ENCODE data around the gene FER. TPM values are rescaled to one million over a fixed set of nuclear protein-coding genes. Genes with fewer than 3 reads are reported as not detected.

The FER gene
- total and polyA plus RNA-seq, 2 of the 13 experiments (the other 11 are each of a cell fraction or from before 2014, with no cell fraction given): 7.9 to 29.0 TPM

DNA sequence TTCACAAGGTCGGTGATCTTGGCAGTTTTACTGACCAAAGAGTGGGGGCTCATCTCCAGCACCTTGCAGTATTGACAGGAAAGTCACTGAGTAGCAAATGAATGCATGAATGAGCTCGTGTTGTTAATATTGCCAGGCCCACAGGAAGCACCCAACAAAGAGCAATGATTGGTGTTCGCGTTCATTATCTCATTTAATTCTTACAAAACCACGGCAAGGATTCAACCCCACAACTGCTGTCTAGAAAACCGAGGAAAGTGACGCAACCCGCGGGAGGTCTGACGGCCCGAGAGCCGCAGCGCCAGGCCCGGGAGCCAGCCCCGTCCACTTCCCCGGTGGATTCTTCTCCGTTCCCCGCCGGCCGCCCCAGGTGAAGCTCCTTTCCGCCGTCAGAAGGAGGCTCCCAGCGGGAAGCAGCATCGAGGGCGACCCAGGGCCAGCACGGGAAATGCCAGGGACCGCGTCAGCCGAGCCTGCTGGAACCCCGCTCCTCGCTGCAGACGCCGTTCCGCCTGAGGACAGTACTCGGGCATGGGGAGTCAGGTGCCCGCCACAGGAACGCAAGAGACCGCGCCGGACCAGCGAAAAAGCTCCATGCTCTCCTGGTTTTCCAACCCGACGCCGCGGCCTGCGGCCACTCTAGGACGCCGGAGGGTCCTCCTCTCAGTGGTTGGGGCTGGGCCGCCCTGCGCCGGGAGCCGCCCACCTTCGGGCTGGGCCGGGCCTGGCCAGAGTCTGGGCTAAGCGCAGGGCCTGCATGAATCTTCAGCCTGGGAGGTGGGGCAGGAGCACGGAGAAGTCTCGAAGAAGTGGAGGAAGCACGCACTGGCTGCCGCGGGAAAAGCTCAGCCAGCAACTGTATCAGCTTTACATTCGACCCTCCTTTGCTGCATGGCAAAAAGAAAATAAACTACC is 19.8 kb upstream of the FER start (continued):
- TF ChIP-seq, protein P1, sequence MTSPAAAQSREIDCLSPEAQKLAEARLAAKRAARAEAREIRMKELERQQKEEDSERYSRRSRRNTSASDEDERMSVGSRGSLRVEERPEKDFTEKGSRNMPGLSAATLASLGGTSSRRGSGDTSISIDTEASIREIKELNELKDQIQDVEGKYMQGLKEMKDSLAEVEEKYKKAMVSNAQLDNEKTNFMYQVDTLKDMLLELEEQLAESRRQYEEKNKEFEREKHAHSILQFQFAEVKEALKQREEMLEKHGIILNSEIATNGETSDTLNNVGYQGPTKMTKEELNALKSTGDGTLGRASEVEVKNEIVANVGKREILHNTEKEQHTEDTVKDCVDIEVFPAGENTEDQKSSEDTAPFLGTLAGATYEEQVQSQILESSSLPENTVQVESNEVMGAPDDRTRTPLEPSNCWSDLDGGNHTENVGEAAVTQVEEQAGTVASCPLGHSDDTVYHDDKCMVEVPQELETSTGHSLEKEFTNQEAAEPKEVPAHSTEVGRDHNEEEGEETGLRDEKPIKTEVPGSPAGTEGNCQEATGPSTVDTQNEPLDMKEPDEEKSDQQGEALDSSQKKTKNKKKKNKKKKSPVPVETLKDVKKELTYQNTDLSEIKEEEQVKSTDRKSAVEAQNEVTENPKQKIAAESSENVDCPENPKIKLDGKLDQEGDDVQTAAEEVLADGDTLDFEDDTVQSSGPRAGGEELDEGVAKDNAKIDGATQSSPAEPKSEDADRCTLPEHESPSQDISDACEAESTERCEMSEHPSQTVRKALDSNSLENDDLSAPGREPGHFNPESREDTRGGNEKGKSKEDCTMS (CRISPR knock-in tag; conservative IDR thresholded peaks at IDR 0.05): no peak
- TF ChIP-seq, protein P2, sequence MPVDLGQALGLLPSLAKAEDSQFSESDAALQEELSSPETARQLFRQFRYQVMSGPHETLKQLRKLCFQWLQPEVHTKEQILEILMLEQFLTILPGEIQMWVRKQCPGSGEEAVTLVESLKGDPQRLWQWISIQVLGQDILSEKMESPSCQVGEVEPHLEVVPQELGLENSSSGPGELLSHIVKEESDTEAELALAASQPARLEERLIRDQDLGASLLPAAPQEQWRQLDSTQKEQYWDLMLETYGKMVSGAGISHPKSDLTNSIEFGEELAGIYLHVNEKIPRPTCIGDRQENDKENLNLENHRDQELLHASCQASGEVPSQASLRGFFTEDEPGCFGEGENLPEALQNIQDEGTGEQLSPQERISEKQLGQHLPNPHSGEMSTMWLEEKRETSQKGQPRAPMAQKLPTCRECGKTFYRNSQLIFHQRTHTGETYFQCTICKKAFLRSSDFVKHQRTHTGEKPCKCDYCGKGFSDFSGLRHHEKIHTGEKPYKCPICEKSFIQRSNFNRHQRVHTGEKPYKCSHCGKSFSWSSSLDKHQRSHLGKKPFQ (CRISPR knock-in tag; IDR thresholded peaks at IDR 0.05; ENCODE audit: insufficient replicate concordance): peak; percentile 66
- no peak for TF ChIP-seq ZNF326 (CRISPR knock-in tag; IDR thresholded peaks at IDR 0.05; ENCODE audit: borderline replicate concordance)
- TF ChIP-seq SOX5 (CRISPR knock-in tag; IDR thresholded peaks at IDR 0.05; ENCODE audit: borderline replicate concordance): peak; percentile 8; the same call in 1 of the 2 replicates
- no peak for TF ChIP-seq MAZ (IDR thresholded peaks at IDR 0.05; ENCODE audit: borderline replicate concordance, low read depth, low read length)
- TF ChIP-seq MAZ (CRISPR knock-in tag; IDR thresholded peaks at IDR 0.05; ENCODE audit: low read depth): peak; percentile 75
- TF ChIP-seq, protein P3, sequence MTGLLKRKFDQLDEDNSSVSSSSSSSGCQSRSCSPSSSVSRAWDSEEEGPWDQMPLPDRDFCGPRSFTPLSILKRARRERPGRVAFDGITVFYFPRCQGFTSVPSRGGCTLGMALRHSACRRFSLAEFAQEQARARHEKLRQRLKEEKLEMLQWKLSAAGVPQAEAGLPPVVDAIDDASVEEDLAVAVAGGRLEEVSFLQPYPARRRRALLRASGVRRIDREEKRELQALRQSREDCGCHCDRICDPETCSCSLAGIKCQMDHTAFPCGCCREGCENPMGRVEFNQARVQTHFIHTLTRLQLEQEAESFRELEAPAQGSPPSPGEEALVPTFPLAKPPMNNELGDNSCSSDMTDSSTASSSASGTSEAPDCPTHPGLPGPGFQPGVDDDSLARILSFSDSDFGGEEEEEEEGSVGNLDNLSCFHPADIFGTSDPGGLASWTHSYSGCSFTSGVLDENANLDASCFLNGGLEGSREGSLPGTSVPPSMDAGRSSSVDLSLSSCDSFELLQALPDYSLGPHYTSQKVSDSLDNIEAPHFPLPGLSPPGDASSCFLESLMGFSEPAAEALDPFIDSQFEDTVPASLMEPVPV (CRISPR knock-in tag; IDR thresholded peaks at IDR 0.05): peak; percentile 95
- peak; percentile 91; the same call in 1 of the 2 replicates for TF ChIP-seq MTF2 (CRISPR knock-in tag; IDR thresholded peaks at IDR 0.05; ENCODE audit: borderline replicate concordance)
- TF ChIP-seq ZNF549 (CRISPR knock-in tag; IDR thresholded peaks at IDR 0.05): no peak
- TF ChIP-seq, protein P4, sequence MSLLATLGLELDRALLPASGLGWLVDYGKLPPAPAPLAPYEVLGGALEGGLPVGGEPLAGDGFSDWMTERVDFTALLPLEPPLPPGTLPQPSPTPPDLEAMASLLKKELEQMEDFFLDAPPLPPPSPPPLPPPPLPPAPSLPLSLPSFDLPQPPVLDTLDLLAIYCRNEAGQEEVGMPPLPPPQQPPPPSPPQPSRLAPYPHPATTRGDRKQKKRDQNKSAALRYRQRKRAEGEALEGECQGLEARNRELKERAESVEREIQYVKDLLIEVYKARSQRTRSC (CRISPR knock-in tag; IDR thresholded peaks at IDR 0.05; ENCODE audit: low read depth): no peak
- no peak for TF ChIP-seq ZNF382 (CRISPR knock-in tag; IDR thresholded peaks at IDR 0.05; ENCODE audit: borderline replicate concordance)
- TF ChIP-seq, protein P5, sequence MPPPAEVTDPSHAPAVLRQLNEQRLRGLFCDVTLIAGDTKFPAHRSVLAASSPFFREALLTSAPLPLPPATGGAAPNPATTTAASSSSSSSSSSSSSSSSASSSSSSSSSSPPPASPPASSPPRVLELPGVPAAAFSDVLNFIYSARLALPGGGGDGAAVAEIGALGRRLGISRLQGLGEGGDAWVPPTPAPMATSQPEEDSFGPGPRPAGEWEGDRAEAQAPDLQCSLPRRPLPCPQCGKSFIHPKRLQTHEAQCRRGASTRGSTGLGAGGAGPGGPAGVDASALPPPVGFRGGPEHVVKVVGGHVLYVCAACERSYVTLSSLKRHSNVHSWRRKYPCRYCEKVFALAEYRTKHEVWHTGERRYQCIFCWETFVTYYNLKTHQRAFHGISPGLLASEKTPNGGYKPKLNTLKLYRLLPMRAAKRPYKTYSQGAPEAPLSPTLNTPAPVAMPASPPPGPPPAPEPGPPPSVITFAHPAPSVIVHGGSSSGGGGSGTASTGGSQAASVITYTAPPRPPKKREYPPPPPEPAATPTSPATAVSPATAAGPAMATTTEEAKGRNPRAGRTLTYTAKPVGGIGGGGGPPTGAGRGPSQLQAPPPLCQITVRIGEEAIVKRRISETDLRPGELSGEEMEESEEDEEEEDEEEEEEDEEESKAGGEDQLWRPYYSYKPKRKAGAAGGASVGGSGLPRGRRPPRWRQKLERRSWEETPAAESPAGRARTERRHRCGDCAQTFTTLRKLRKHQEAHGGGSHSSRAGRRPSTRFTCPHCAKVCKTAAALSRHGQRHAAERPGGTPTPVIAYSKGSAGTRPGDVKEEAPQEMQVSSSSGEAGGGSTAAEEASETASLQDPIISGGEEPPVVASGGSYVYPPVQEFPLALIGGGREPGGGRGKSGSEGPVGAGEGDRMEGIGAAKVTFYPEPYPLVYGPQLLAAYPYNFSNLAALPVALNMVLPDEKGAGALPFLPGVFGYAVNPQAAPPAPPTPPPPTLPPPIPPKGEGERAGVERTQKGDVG (CRISPR knock-in tag; IDR thresholded peaks at IDR 0.05; ENCODE audit: borderline replicate concordance): peak; percentile 88
- no peak for TF ChIP-seq ZFAT (CRISPR knock-in tag; conservative IDR thresholded peaks at IDR 0.05)
- no peak for TF ChIP-seq ZNF775 (CRISPR knock-in tag; IDR thresholded peaks at IDR 0.05; ENCODE audit: borderline replicate concordance)
- no peak for TF ChIP-seq ZSCAN22 (CRISPR knock-in tag; IDR thresholded peaks at IDR 0.05)
- peak; percentile 92 for TF ChIP-seq TAF1 (CRISPR knock-in tag; IDR thresholded peaks at IDR 0.05)
- TF ChIP-seq ZNF451 (CRISPR knock-in tag; IDR thresholded peaks at IDR 0.05): peak; percentile 75; the same call in 1 of the 2 replicates
- TF ChIP-seq ZNF773 (CRISPR knock-in tag; IDR thresholded peaks at IDR 0.05; ENCODE audit: borderline replicate concordance): 0 out of 2 replicates have a peak, but pooled peaks have one; percentile 71

Measured in HepG2 (cell line).